DND-41 (cell line): ENCODE measurements around the gene DDX56.

Experiments
- ATAC-seq: fragments of 200-7000 bp; cut with Tn5 transposase; 3 replicates; pipeline ENCODE4 v1.9.1; 2021; ENCODE audit warnings: low read depth; ENCODE audit not compliant: insufficient read depth
- DNase-seq: peaks from one replicate; pipeline ENCODE4 v3.0.0-alpha.2; 2020
- H2AFZ ChIP-seq: 2 replicates; pipeline ENCODE4 v1.6.0; 2012; ENCODE audit warnings: low read depth, low read length
- H3K27ac ChIP-seq: 2 replicates; pipeline ENCODE4 v1.5.1; 2012; ENCODE audit warnings: low read length, inconsistent platforms
- H3K27me3 ChIP-seq: fragments of 200-600 bp; sonication (generic); 2 replicates; pipeline ENCODE4 v1.6.0; 2012; ENCODE audit warnings: low read length, mild to moderate bottlenecking, inconsistent platforms; ENCODE audit not compliant: insufficient read depth, poor library complexity
- H3K36me3 ChIP-seq: 2 replicates; pipeline ENCODE4 v1.5.1; 2012; ENCODE audit warnings: low read length, inconsistent platforms; ENCODE audit not compliant: insufficient read depth
- H3K4me1 ChIP-seq: 2 replicates; pipeline ENCODE4 v1.5.1; 2012; ENCODE audit warnings: mild to moderate bottlenecking, low read length; ENCODE audit not compliant: insufficient read depth
- H3K4me2 ChIP-seq: 2 replicates; pipeline ENCODE4 v1.6.0; 2012; ENCODE audit warnings: mild to moderate bottlenecking, moderate library complexity, low read length, inconsistent platforms; ENCODE audit not compliant: insufficient read depth
- H3K4me3 ChIP-seq, 2 experiments: fragments of 200-600 bp in 1 of 2; shearing (Covaris generic) in 1 of 2; 2 replicates each; pipeline ENCODE4 v1.5.1; 2012 to 2016; ENCODE audit warnings: inconsistent platforms in 2 of 2, low read length in 2 of 2, mild to moderate bottlenecking in 2 of 2, low read depth in 1 of 2, moderate library complexity in 1 of 2
- H3K79me2 ChIP-seq: 2 replicates; pipeline ENCODE4 v1.6.0; 2012; ENCODE audit warnings: low read length, inconsistent platforms; ENCODE audit not compliant: insufficient read depth
- H3K9ac ChIP-seq: 2 replicates; pipeline ENCODE4 v1.6.0; 2012; ENCODE audit warnings: low read depth, mild to moderate bottlenecking, inconsistent platforms, low read length, moderate library complexity
- H3K9me3 ChIP-seq: 2 replicates; pipeline ENCODE4 v1.5.1; 2012; ENCODE audit warnings: low read length, moderate library complexity, mild to moderate bottlenecking, inconsistent platforms; ENCODE audit not compliant: insufficient read depth, severe bottlenecking
- H4K20me1 ChIP-seq: 2 replicates; pipeline ENCODE4 v1.6.0; 2012; ENCODE audit warnings: low read length; ENCODE audit not compliant: insufficient read depth
- EZH2 ChIP-seq: IDR thresholded peaks from 3 replicates; pipeline ENCODE4 v1.6.1; 2012; ENCODE audit warnings: borderline replicate concordance, low read depth, mild to moderate bottlenecking, moderate library complexity, low read length, inconsistent platforms; ENCODE audit not compliant: severe bottlenecking
- TF ChIP-seq, protein P1 (sequence below): IDR thresholded peaks from 2 replicates; pipeline ENCODE4 v1.5.1; 2012; ENCODE audit warnings: borderline replicate concordance, low read length, moderate library complexity, mild to moderate bottlenecking; ENCODE audit not compliant: poor library complexity, severe bottlenecking; ENCODE audit errors: extremely low read depth

DDX56 gene

DNA sequence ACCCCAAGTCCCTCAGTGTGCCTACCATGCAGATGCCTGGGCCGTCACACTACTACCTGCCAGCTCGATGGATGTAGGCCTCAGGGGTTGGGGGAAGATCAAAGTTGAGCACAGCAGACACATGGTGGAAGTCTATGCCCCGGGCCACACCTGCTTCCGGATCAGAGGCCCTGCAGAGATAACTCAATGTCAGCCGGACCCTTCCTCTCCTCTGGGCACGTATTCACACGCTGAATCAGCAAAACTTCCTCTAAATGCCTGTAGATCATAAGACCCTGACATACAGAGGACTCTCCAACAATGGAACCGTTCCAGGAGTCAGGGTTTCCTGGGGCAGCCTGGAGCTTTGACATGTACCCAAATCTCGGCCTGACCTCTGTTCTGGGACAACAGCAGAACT lies 3.7 kb downstream of the DDX56 start:
- no peak for TF ChIP-seq EZH2
- TF ChIP-seq, protein P1, sequence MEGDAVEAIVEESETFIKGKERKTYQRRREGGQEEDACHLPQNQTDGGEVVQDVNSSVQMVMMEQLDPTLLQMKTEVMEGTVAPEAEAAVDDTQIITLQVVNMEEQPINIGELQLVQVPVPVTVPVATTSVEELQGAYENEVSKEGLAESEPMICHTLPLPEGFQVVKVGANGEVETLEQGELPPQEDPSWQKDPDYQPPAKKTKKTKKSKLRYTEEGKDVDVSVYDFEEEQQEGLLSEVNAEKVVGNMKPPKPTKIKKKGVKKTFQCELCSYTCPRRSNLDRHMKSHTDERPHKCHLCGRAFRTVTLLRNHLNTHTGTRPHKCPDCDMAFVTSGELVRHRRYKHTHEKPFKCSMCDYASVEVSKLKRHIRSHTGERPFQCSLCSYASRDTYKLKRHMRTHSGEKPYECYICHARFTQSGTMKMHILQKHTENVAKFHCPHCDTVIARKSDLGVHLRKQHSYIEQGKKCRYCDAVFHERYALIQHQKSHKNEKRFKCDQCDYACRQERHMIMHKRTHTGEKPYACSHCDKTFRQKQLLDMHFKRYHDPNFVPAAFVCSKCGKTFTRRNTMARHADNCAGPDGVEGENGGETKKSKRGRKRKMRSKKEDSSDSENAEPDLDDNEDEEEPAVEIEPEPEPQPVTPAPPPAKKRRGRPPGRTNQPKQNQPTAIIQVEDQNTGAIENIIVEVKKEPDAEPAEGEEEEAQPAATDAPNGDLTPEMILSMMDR, result no peak
- H3K36me3 ChIP-seq, result peaks cover 88% of the 10 kb centered on the region
- H3K79me2 ChIP-seq, result peaks cover 38% of the 10 kb centered on the region
- H4K20me1 ChIP-seq, result peaks cover 38% of the 10 kb centered on the region
- no peak overlapping the region for H3K4me2 ChIP-seq
- H3K4me1 ChIP-seq, result peaks cover 27% of the 10 kb centered on the region
- no peaks in the 10 kb centered on the region for H3K9me3 ChIP-seq
- DNase-seq (no peak), ATAC-seq (no peak)
- H2AFZ ChIP-seq, result no peak overlapping the region
- no peak overlapping the region for H3K9ac ChIP-seq
- no peak overlapping the region for H3K27ac ChIP-seq
- no peaks in the 10 kb centered on the region for H3K27me3 ChIP-seq
- no peak overlapping the region for H3K4me3 ChIP-seq

DNA sequence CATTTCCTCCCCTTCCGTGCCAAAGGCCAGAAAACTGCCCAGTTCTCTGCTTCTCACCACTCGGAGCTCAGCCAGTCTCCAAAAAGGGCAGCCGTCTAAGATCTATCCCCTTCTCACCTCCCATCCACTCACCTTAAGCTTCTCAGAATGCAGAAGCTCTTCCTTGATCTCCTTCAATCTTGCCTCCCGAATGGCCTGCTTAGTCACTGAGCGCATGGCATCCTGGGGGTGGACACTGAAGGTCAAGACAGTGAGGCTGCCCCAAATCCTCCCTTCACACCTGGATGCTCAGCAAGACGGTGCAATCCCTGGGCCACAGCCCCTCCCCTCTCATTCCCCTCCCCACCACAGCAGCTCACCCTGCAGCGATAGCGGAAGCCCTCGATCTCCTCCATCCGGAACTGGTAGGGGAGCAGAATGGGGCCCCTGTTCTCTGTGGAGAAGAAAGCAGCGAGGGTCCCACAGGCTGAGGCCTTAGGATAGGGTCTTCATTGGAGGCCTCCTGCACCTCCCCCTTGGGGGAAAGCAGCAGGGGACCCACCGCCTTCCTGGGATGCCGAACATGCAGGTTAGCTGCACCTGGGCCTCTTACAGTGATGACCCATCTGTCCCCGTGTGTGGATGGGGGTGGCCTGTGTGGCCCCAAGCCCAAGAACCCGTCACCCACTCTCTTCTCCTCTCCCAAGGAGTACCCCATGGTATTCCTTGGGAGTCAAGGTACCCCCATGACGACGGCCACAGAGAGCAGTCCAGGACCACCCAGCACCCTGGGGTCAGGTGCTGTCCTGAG lies 4.7 kb downstream of the DDX56 start:
- Histone ChIP-seq H3K79me2 (peaks cover 28% of the 10 kb centered on the region), H3K27me3 (no peaks in the 10 kb centered on the region), H3K9me3 (no peaks in the 10 kb centered on the region), H4K20me1 (peaks cover 48% of the 10 kb centered on the region), H3K27ac (no peak overlapping the region), H3K4me1 (peaks cover 19% of the 10 kb centered on the region), H3K4me2 (no peak overlapping the region), H3K36me3 (peaks cover 95% of the 10 kb centered on the region), H2AFZ (no peak overlapping the region), H3K4me3 (no peak overlapping the region), H3K9ac (no peak overlapping the region)
- DNase-seq (no peak), ATAC-seq (no peak)
- TF ChIP-seq, protein P1, result no peak
- TF ChIP-seq EZH2, result no peak

GRCh38 chr7:44567884-44568283 lies 5.8 kb downstream of the DDX56 start:
- no peak for ATAC-seq
- peaks cover 14% of the 10 kb centered on the region for H3K4me1 ChIP-seq
- no peak for TF ChIP-seq EZH2
- TF ChIP-seq, protein P1, result peak; percentile 2
- H3K36me3 ChIP-seq, result peaks cover 88% of the 10 kb centered on the region
- no peak overlapping the region for H3K4me2 ChIP-seq
- H3K27ac ChIP-seq, result no peak overlapping the region
- H3K9me3 ChIP-seq, result no peaks in the 10 kb centered on the region
- no peak overlapping the region for H3K9ac ChIP-seq
- no peak overlapping the region for H3K4me3 ChIP-seq
- peaks cover 17% of the 10 kb centered on the region for H3K79me2 ChIP-seq
- DNase-seq, result no peak
- no peaks in the 10 kb centered on the region for H3K27me3 ChIP-seq
- H4K20me1 ChIP-seq, result peaks cover 54% of the 10 kb centered on the region
- no peak overlapping the region for H2AFZ ChIP-seq
